OCI-LY7 (cell line): ENCODE data around the gene ENO2. TPM values are rescaled to one million over a fixed set of nuclear protein-coding genes. Genes with fewer than 3 reads are reported as not detected.

ENCODE experiments used
- BruUV-seq: library from RNA; stranded (reverse); fragments of 400-500 nt; replicated peaks from 2 replicates; lab custom pipeline; 2021; lab: Mats Ljungman, UMichigan
- CTCF ChIA-PET: fragments of 300-600 bp; sonication (Branson Sonifier 250); formaldehyde crosslinking; loops from one replicate; lab custom pipeline; 2022; ENCODE audit warnings: antibody characterized with exemption; ENCODE audit not compliant: unreplicated experiment; lab: Charles Lee
- POLR2A ChIA-PET: fragments of 300-600 bp; sonication (Branson Sonifier 250); formaldehyde crosslinking; loops from one replicate; lab custom pipeline; 2022; ENCODE audit warnings: antibody characterized with exemption; lab: Charles Lee
- DNase-seq: peaks from one replicate; pipeline ENCODE4 v3.0.0-alpha.2; 2015; ENCODE audit warnings: low spot score
- H2AFZ ChIP-seq: fragments of 200-600 bp; sonication (generic), shearing (Covaris generic); 2 replicates; pipeline ENCODE4 v1.6.1; 2014; ENCODE audit warnings: mild to moderate bottlenecking, antibody characterized with exemption, low read length, moderate library complexity
- H3K27ac ChIP-seq: fragments of 200-600 bp; sonication (generic); 2 replicates; pipeline ENCODE4 v1.5.1; 2014; ENCODE audit warnings: mixed run types, low read depth, mild to moderate bottlenecking, moderate library complexity, low read length, inconsistent platforms; ENCODE audit not compliant: poor library complexity, severe bottlenecking
- H3K36me3 ChIP-seq: fragments of 200-600 bp; sonication (generic); 2 replicates; pipeline ENCODE4 v1.6.1; 2014; ENCODE audit warnings: mild to moderate bottlenecking, antibody characterized with exemption, low read length, moderate library complexity, mixed read lengths; ENCODE audit not compliant: insufficient read depth
- H3K4me1 ChIP-seq: fragments of 200-600 bp; sonication (generic); 2 replicates; pipeline ENCODE4 v1.5.1; 2014; ENCODE audit warnings: mild to moderate bottlenecking, low read length; ENCODE audit not compliant: insufficient read depth, poor library complexity, severe bottlenecking
- H3K4me2 ChIP-seq: fragments of 200-600 bp; sonication (generic); 2 replicates; pipeline ENCODE4 v1.6.1; 2014; ENCODE audit warnings: mild to moderate bottlenecking, low read length
- H3K4me3 ChIP-seq: fragments of 200-600 bp; sonication (generic); 2 replicates; pipeline ENCODE4 v1.5.1; 2014; ENCODE audit warnings: mild to moderate bottlenecking, low read depth, low read length; ENCODE audit not compliant: poor library complexity, severe bottlenecking
- H3K79me2 ChIP-seq: fragments of 200-600 bp; sonication (generic); 2 replicates; pipeline ENCODE4 v1.6.1; 2016; ENCODE audit warnings: low read depth, mild to moderate bottlenecking, low read length, moderate library complexity, mixed read lengths; ENCODE audit not compliant: insufficient read depth
- H3K9me2 ChIP-seq: fragments of 200-600 bp; sonication (generic); 2 replicates; pipeline ENCODE4 v1.6.1; 2016; ENCODE audit warnings: mild to moderate bottlenecking, low read length, mixed read lengths; ENCODE audit not compliant: insufficient read depth
- H3K9me3 ChIP-seq: fragments of 200-600 bp; sonication (generic); 2 replicates; pipeline ENCODE4 v1.6.1; 2014; ENCODE audit warnings: mild to moderate bottlenecking, mixed run types, low read length, mixed read lengths
- H4K20me1 ChIP-seq: fragments of 200-600 bp; sonication (generic); 2 replicates; pipeline ENCODE4 v1.6.1; 2014; ENCODE audit warnings: mild to moderate bottlenecking, antibody characterized with exemption, low read length, moderate library complexity, mixed read lengths; ENCODE audit not compliant: insufficient read depth
- CTCF ChIP-seq: fragments of 200-600 bp; sonication (generic); conservative IDR thresholded peaks from 2 replicates; pipeline ENCODE4 v1.5.1; 2014; ENCODE audit warnings: mild to moderate bottlenecking, antibody characterized with exemption, low read length, moderate library complexity, mixed read lengths
- EZH2phosphoT487 ChIP-seq: fragments of 200-600 bp; sonication (generic); IDR thresholded peaks from 2 replicates; pipeline ENCODE4 v1.6.1; 2018; ENCODE audit warnings: low read depth, borderline replicate concordance, mild to moderate bottlenecking, mixed run types, antibody characterized with exemption, low read length, moderate library complexity, mixed read lengths
- intact Hi-C: fragments of 100-400 bp; cut with micrococcal nuclease; formaldehyde crosslinking; loops from one replicate; pipeline ENCODE4 v1.10.0; 2022; ENCODE audit not compliant: unreplicated experiment
- total RNA-seq, 2 experiments: library from RNA; depleted of rRNA in 1 of 2; stranded (reverse); fragments of >200 nt in 1 of 2; shearing (Covaris generic) in 1 of 2; gene quantifications; 2 replicates each; pipeline ENCODE4 v1.2.3, GENCODE V29; 2014 to 2022

ENO2 gene
- total RNA-seq, 2 experiments from 2014 or later = 24.9 to 89.5 TPM

- peak; percentile 30 for DNase-seq
- H3K27ac ChIP-seq = peak overlapping the region; percentile 96
- no peak overlapping the region for H3K4me3 ChIP-seq
- peaks cover 9% of the 10 kb centered on the region; the same call in 1 of the 2 replicates for H3K79me2 ChIP-seq
- intact Hi-C loops = no loop called here
- H3K9me3 ChIP-seq = no peaks in the 10 kb centered on the region
- H3K4me1 ChIP-seq = peaks cover 77% of the 10 kb centered on the region
- H3K9me2 ChIP-seq = no peaks in the 10 kb centered on the region
- 0 out of 2 replicates have a peak overlapping the region, but pooled peaks have one; percentile 89 for H3K4me2 ChIP-seq
- no peaks in the 10 kb centered on the region for H4K20me1 ChIP-seq
- no TSS peak for BruUV-seq
- ChIA-PET POLR2A (interaction anchor here (0.7 to 5.6 kb wide), 11 partner anchors 9 to 162 kb away, joined by 3 to 155 read pairs (median 6); partner anchors contain the start of gene LPCAT3), CTCF (interaction anchor here (0.8 to 6.0 kb wide), 3 partner anchors 13 to 110 kb away, joined by 3 to 110 read pairs (median 3); no protein-coding TSS in a partner anchor)
- H3K36me3 ChIP-seq = no peaks in the 10 kb centered on the region
- H2AFZ ChIP-seq = no peak overlapping the region
- TF ChIP-seq CTCF (no peak), EZH2phosphoT487 (no peak)
Measured at GRCh38 chr12:6947615-6948014, 33.2 kb downstream of the ENO2 start.

GRCh38 chr12:6948873-6949594, 34.7 kb downstream of the ENO2 start:
- ChIA-PET CTCF (interaction anchor here (1.0 to 1.5 kb wide), 2 partner anchors 10 to 12 kb away, joined by 3 read pairs; no protein-coding TSS in a partner anchor), POLR2A (interaction anchor here (0.7 to 1.2 kb wide), 4 partner anchors 8 to 318 kb away, joined by 3 to 16 read pairs (median 4); no protein-coding TSS in a partner anchor)
- Histone ChIP-seq H3K4me1 (peaks cover 85% of the 10 kb centered on the region), H2AFZ (peak overlapping the region; percentile 14; the same call in 1 of the 2 replicates), H3K36me3 (no peaks in the 10 kb centered on the region), H3K27ac (no peak overlapping the region), H3K4me2 (peak overlapping the region; percentile 25), H4K20me1 (no peaks in the 10 kb centered on the region), H3K4me3 (no peak overlapping the region), H3K9me3 (no peaks in the 10 kb centered on the region), H3K79me2 (peaks cover 9% of the 10 kb centered on the region; the same call in 1 of the 2 replicates), H3K9me2 (no peaks in the 10 kb centered on the region)
- BruUV-seq = no TSS peak
- no peak for DNase-seq
- intact Hi-C loops = no loop called here
- TF ChIP-seq EZH2phosphoT487 = no peak
- peak; percentile 46; the same call in 1 of the 2 replicates for TF ChIP-seq CTCF
